Neural progenitor cell (in vitro differentiated cells): ENCODE results near the gene SLIT1.

ENCODE experiments used
- CTCF ChIP-seq: fragments of 200-600 bp; sonication (generic); IDR thresholded peaks from 2 replicates; pipeline ENCODE4 v1.5.1; 2017; ENCODE audit warnings: antibody characterized with exemption, mild to moderate bottlenecking
- EZH2 ChIP-seq: fragments of 200-600 bp; sonication (generic); IDR thresholded peaks from 2 replicates; pipeline ENCODE4 v1.6.1; 2017; ENCODE audit warnings: antibody characterized with exemption, mild to moderate bottlenecking, moderate library complexity
- EZH2phosphoT487 ChIP-seq: fragments of 200-600 bp; sonication (generic); IDR thresholded peaks from 2 replicates; pipeline ENCODE4 v1.6.1; 2017; ENCODE audit warnings: antibody characterized with exemption

- TF ChIP-seq CTCF (no peak), EZH2phosphoT487 (no peak), EZH2 (no peak)
These were observed 88.7 kb downstream of the SLIT1 start for GRCh38 chr10:97097084-97097433.
